ENCODE results near the gene ERAS. TPM values are rescaled to one million over a fixed set of nuclear protein-coding genes. Genes with fewer than 3 reads are reported as not detected.
"Not testable (repeated sequence)": the region's sequence is repeated elsewhere in the genome, so short reads cannot be mapped to it uniquely, and the experiment has no call there.

ERAS gene
- total RNA-seq, 2 donors from 2014 or later, result not detected

DNA sequence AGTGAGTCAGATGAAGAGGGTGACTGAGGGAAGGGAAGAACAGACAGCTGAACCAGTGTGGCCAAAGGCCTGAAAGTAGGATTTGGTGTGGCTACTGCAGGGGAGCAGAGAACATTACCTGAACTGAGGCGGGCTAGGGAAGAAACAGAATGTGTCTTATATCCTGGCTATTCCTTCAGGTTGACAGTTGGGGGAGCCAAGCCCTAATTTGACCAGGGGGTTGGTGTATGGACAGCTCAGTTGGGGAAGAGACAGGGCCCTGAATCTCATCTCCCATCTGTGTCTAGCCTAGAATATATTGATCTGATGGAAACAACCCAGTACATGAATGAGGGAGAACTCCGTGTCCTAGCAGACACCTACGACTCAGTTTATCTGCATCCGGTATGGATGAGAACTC lies 20.2 kb upstream of the ERAS start:
- Mint-ChIP-seq H3K27ac (peak overlapping the region in 1 of 2 donors; percentile 14), H3K4me1 (ENCODE audit: low read depth in 2 of 2) (peaks cover 9 to 15% of the 10 kb centered on the region in 2 donors), H3K4me3 (no peak overlapping the region), H3K36me3 (peaks cover 6% of the 10 kb centered on the region), H3K27me3 (peaks cover 0 to 8% of the 10 kb centered on the region in 2 donors), H3K9me3 (no peaks in the 10 kb centered on the region)
- ATAC-seq, result no peak
- no peak for DNase-seq (ENCODE audit: low spot score)

DNA sequence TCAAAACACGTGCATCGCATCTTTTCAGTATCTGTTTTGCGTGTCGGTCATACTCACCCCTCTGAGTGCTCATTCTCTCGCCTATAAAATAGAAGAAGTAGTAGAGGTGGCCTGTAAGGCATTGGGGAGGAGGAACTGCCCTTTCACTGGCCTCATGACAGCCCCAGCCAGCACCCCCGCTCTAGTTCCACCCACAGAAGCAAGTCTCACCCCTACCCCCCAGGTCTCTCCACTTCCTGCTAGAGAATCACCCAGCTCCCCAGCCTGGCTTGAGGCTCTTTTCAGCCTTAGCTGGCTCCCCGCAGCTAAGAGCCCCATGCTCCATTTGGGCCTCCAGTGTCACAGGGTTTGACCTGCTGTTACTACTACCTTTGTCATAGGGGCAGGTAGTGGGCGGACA lies 12.7 kb upstream of the ERAS start:
- H3K27ac Mint-ChIP-seq, result peak overlapping the region in 1 of 2 donors; percentile 54
- H3K9me3 Mint-ChIP-seq, result no peaks in the 10 kb centered on the region
- DNase-seq (ENCODE audit: low spot score), result no peak
- peaks cover 0 to 2% of the 10 kb centered on the region in 2 donors for H3K27me3 Mint-ChIP-seq
- no peak for ATAC-seq
- H3K4me1 Mint-ChIP-seq (ENCODE audit: low read depth in 2 of 2), result peaks cover 0 to under 1% of the 10 kb centered on the region in 2 donors
- H3K4me3 Mint-ChIP-seq, result no peak overlapping the region
- no peaks in the 10 kb centered on the region for H3K36me3 Mint-ChIP-seq

DNA sequence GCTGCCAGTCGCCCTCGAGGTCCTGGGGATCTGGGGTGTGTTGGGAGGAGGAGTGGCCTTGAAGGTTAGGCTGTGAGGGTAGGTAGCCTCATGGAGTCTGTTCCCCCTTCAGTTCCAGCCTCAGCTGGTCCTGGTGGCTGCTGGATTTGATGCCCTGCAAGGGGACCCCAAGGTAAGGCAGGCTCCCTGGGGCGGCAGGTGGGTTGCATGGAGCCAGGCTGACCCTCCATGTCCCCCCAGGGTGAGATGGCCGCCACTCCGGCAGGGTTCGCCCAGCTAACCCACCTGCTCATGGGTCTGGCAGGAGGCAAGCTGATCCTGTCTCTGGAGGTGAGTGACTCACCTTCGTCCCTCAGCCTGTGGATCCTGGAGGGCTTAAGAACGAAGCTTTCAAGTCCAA lies 11.6 kb upstream of the ERAS start:
- Mint-ChIP-seq H3K27me3 (peaks cover 0 to 2% of the 10 kb centered on the region in 2 donors), H3K27ac (no peak overlapping the region)
- ATAC-seq, result no peak

DNA sequence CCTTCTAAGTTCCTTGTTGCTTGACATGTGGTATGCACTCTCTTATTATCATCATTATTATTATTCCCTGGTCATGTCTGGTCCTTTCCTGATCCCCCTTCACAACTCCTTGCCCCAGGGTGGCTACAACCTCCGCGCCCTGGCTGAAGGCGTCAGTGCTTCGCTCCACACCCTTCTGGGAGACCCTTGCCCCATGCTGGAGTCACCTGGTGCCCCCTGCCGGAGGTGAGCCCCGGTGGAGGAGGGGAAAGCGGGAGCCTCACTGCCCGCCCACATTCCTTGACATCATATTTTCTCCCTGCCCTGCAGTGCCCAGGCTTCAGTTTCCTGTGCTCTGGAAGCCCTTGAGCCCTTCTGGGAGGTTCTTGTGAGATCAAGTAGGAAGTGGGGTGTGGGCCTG lies 11.0 kb upstream of the ERAS start:
- H3K9me3 Mint-ChIP-seq, result no peaks in the 10 kb centered on the region
- H3K4me1 Mint-ChIP-seq (ENCODE audit: low read depth in 2 of 2), result peaks cover 0 to 3% of the 10 kb centered on the region in 2 donors
- H3K27me3 Mint-ChIP-seq, result peaks cover 0 to 2% of the 10 kb centered on the region in 2 donors
- DNase-seq (ENCODE audit: low spot score) (peak; percentile 58), ATAC-seq (no peak)
- H3K27ac Mint-ChIP-seq, result no peak overlapping the region
- H3K36me3 Mint-ChIP-seq, result no peaks in the 10 kb centered on the region
- H3K4me3 Mint-ChIP-seq, result no peak overlapping the region

More for the DNA sequence above, 11.6 kb upstream of the ERAS start:
- H3K4me1 Mint-ChIP-seq (ENCODE audit: low read depth in 2 of 2), result peaks cover 0 to 3% of the 10 kb centered on the region in 2 donors
- DNase-seq (ENCODE audit: low spot score), result peak; percentile 44
- no peaks in the 10 kb centered on the region for H3K36me3 Mint-ChIP-seq
- H3K4me3 Mint-ChIP-seq, result no peak overlapping the region
- H3K9me3 Mint-ChIP-seq, result no peaks in the 10 kb centered on the region

DNA sequence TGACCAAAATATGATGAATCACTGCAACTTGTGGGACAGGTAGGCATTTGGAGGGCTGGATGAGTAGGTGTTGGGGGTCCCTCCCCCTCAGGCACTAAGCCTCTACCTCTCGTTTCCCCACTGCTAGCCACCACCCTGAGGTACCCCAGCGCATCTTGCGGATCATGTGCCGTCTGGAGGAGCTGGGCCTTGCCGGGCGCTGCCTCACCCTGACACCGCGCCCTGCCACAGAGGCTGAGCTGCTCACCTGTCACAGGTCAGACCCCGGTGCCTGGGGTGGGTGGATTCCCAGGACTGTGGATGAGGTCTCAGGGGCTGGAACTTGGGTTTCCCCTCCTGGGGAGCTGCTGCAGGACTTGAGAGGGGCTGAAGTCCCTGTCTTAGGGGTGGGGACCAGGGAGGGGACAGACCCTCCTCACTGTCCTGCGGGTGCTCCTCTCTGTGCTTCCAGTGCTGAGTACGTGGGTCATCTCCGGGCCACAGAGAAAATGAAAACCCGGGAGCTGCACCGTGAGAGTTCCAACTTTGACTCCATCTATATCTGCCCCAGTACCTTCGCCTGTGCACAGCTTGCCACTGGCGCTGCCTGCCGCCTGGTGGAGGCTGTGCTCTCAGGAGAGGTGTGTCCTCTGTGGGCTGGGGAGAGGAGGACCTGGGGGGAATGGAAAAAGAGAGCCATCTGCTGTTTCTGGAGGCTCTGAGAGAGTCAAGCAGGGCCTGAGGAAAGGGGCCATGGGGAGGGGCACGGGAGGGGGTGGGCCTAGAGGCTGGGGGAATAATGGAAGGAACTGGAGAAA lies 10.1 kb upstream of the ERAS start:
- Mint-ChIP-seq H3K4me3 (no peak overlapping the region), H3K4me1 (ENCODE audit: low read depth in 2 of 2) (peaks cover 0 to 3% of the 10 kb centered on the region in 2 donors), H3K27ac (no peak overlapping the region), H3K9me3 (no peaks in the 10 kb centered on the region), H3K27me3 (peaks cover 0 to 2% of the 10 kb centered on the region in 2 donors), H3K36me3 (no peaks in the 10 kb centered on the region)
- ATAC-seq (no peak), DNase-seq (ENCODE audit: low spot score) (peak; percentile 55)

DNA sequence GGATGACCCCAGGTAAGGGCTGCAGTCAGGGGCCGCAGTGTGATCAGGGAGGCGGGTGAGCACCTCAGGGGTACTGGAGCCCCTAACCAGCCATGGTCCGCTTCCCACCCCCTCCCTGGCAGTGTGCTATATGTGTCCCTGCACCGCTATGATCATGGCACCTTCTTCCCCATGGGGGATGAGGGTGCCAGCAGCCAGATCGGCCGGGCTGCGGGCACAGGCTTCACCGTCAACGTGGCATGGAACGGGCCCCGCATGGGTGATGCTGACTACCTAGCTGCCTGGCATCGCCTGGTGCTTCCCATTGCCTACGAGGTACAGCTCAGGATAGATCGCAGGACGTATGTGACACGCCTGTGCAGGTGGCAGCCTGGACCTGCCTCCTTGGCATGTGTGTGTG lies 8.2 kb upstream of the ERAS start:
- Mint-ChIP-seq H3K9me3 (no peaks in the 10 kb centered on the region), H3K36me3 (no peaks in the 10 kb centered on the region), H3K4me1 (ENCODE audit: low read depth in 2 of 2) (peaks cover 0 to 3% of the 10 kb centered on the region in 2 donors), H3K27ac (no peak overlapping the region), H3K27me3 (no peaks in the 10 kb centered on the region), H3K4me3 (no peak overlapping the region)
- ATAC-seq (no peak), DNase-seq (ENCODE audit: low spot score) (peak; percentile 49)

DNA sequence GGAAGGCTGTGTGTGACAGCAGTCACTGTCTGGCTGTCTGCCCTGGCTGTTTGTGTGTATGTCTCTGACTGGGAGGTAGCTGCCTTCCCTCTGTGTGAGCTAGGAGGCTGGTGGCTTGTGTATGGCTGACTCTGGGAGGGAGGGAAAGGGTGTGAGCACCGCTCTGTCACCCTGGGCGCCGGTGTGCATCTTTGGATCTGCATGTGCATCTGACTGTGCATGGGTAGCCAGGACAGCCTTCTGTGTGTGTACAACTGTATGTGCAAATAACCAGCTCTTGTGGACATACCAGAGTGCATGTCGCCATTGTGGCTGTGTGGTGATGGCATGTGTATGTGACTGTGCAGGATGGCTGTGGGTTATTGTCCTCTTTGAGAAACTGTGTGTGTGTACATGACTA lies 7.4 kb upstream of the ERAS start:
- H3K36me3 Mint-ChIP-seq, result no peaks in the 10 kb centered on the region
- no peak for ATAC-seq

DNA sequence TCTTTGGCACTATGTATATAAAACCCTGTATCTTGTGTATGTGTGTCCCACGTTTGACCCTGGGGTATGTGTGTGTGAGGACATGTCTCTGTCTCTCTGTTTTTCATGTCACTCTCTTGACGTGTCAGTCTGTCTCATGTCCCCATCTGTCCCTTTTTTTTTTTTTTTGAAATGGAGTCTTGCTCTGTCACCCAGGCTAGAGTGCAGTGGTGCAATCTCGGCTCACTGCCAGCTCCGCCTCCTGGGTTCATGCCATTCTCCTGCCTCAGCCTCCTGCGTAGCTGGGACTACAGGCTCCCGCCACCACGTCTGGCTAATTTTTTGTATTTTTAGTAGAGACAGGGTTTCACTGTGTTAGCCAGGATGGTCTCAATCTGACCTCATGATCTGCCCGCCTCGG lies 6.9 kb upstream of the ERAS start:
- not testable (repeated sequence) for H3K4me1 Mint-ChIP-seq (ENCODE audit: low read depth in 2 of 2); H3K27ac Mint-ChIP-seq; H3K4me3 Mint-ChIP-seq; H3K27me3 Mint-ChIP-seq; H3K9me3 Mint-ChIP-seq; H3K36me3 Mint-ChIP-seq; ATAC-seq
- peak; percentile 8 for DNase-seq (ENCODE audit: low spot score)

More for the DNA sequence above, 7.4 kb upstream of the ERAS start:
- Mint-ChIP-seq H3K27ac (no peak overlapping the region), H3K27me3 (no peaks in the 10 kb centered on the region), H3K9me3 (no peaks in the 10 kb centered on the region), H3K4me1 (ENCODE audit: low read depth in 2 of 2) (peaks cover 0 to 3% of the 10 kb centered on the region in 2 donors), H3K4me3 (no peak overlapping the region)
- peak; percentile 55 for DNase-seq (ENCODE audit: low spot score)

DNA sequence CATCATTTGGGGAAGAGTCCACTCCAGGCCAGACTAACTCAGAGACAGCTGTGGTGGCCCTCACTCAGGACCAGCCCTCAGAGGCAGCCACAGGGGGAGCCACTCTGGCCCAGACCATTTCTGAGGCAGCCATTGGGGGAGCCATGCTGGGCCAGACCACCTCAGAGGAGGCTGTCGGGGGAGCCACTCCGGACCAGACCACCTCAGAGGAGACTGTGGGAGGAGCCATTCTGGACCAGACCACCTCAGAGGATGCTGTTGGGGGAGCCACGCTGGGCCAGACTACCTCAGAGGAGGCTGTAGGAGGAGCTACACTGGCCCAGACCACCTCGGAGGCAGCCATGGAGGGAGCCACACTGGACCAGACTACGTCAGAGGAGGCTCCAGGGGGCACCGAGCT lies 3.3 kb upstream of the ERAS start:
- H3K27ac Mint-ChIP-seq, result no peak overlapping the region
- no peaks in the 10 kb centered on the region for H3K36me3 Mint-ChIP-seq
- H3K27me3 Mint-ChIP-seq, result peaks cover 0 to 7% of the 10 kb centered on the region in 2 donors
- no peaks in the 10 kb centered on the region for H3K9me3 Mint-ChIP-seq
- H3K4me3 Mint-ChIP-seq, result no peak overlapping the region
- DNase-seq (ENCODE audit: low spot score) (peak; percentile 56), ATAC-seq (no peak)
- peaks cover 0 to 10% of the 10 kb centered on the region in 2 donors for H3K4me1 Mint-ChIP-seq (ENCODE audit: low read depth in 2 of 2)

DNA sequence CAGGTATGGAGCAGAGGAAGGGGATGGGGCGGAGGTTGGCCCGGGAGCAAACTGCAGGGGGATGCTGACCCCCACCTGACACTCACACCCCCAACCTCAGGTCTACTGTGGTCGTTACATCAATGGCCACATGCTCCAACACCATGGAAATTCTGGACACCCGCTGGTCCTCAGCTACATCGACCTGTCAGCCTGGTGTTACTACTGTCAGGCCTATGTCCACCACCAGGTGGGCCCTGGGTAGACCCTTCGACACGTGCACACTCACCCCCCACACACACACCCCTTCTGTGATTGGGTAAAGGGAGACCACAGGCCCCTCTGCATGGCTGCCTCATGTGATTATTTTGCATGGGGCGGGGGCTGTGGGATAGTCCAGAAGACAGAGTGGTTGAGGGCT lies 2.2 kb upstream of the ERAS start:
- Mint-ChIP-seq H3K4me3 (no peak overlapping the region), H3K4me1 (ENCODE audit: low read depth in 2 of 2) (peaks cover 0 to 7% of the 10 kb centered on the region in 2 donors), H3K9me3 (no peaks in the 10 kb centered on the region), H3K27me3 (peaks cover 0 to 11% of the 10 kb centered on the region in 2 donors), H3K27ac (no peak overlapping the region), H3K36me3 (no peaks in the 10 kb centered on the region)
- DNase-seq (ENCODE audit: low spot score) (peak; percentile 40), ATAC-seq (no peak)

DNA sequence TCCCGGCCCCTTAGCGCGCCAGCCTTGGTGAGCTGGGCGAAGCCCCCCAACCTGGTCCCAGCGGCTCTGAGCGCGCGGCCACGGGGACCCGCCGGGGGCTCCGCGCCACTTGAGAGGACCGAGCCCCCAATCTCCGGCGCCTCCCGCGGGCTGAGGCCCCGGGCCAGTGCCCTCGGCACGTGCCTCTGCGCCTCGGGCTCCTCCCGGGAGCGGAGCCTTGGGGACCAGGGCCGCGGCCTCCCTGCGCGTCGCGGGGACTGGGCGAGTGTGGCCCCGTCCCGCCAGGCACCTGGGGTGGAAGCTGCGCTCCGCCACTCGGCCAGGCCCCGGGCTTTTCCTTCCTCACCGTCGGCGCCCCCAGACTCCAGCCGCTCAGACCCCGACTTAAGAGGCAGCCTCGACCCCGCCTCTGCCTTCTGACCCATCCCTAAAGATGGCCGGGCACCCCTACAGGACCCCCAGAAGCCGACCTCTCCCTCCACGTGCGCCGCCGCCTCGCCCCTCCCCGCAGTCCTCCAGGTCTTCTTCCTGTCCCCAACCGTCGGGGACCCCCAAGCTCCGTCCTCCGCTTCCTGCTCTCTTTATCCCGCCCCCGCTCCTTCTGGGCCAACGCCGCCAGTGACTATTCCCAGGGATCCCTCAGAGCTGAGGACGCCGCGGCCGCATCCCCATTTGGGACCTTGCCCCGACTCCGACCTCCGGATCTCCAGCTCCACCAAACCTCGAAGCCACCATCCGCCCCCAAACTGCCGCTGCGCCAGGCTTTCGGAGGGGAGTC lies 752 bp downstream of the ERAS start:
- H3K4me1 Mint-ChIP-seq (ENCODE audit: low read depth in 2 of 2), result peaks cover 0 to 7% of the 10 kb centered on the region in 2 donors
- H3K27ac Mint-ChIP-seq, result peak overlapping the region in 1 of 2 donors; percentile 66
- peaks cover 7 to 15% of the 10 kb centered on the region in 2 donors for H3K27me3 Mint-ChIP-seq
- H3K9me3 Mint-ChIP-seq, result no peaks in the 10 kb centered on the region
- peak overlapping the region; percentile 15 for H3K4me3 Mint-ChIP-seq
- peak; percentile 51 for DNase-seq (ENCODE audit: low spot score)
- no peak for ATAC-seq
- H3K36me3 Mint-ChIP-seq, result no peaks in the 10 kb centered on the region

DNA sequence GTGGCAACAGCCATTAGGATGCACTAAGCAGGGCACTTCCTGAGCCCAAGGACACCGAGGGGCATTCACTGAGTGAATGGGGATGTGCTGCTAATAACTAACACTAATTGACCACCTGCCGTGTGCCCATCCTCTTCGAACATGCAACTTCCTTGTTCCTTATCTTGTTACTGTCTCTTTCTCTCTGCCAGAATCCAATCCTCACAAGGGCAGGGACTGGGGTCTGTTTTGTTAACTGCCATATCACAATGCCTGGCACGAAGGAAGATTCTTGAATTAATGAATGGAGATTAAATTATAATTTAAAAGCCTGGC lies 1.3 kb downstream of the ERAS start:
- H3K4me3 Mint-ChIP-seq, result peak overlapping the region; percentile 15
- no peaks in the 10 kb centered on the region for H3K9me3 Mint-ChIP-seq
- ATAC-seq, result no peak
- H3K27me3 Mint-ChIP-seq, result peaks cover 10 to 18% of the 10 kb centered on the region in 2 donors
- H3K36me3 Mint-ChIP-seq, result no peaks in the 10 kb centered on the region
- peak overlapping the region in 1 of 2 donors; percentile 66 for H3K27ac Mint-ChIP-seq
- peaks cover 0 to 7% of the 10 kb centered on the region in 2 donors for H3K4me1 Mint-ChIP-seq (ENCODE audit: low read depth in 2 of 2)
- DNase-seq (ENCODE audit: low spot score), result no peak

DNA sequence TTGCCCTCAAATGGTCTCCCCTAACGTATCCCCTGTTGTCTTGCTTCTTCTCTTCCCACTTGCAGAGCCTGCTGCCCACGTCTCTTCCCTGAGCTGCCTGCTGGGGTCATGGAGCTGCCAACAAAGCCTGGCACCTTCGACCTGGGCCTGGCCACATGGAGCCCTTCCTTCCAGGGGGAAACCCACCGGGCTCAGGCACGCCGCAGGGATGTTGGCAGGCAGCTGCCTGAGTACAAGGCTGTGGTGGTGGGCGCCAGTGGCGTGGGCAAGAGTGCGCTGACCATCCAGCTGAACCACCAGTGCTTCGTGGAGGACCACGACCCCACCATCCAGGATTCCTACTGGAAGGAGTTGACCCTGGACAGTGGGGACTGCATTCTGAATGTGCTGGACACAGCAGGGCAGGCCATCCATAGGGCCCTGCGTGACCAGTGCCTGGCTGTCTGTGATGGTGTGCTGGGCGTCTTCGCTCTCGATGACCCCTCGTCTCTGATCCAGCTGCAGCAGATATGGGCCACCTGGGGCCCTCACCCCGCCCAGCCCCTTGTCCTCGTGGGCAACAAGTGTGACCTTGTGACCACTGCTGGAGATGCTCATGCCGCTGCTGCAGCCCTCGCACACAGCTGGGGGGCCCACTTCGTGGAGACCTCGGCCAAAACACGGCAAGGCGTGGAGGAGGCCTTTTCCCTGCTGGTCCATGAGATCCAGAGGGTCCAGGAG lies 2.9 kb downstream of the ERAS start:
- Mint-ChIP-seq H3K9me3 (no peaks in the 10 kb centered on the region), H3K4me3 (no peak overlapping the region), H3K36me3 (no peaks in the 10 kb centered on the region), H3K4me1 (ENCODE audit: low read depth in 2 of 2) (peaks cover under 1 to 7% of the 10 kb centered on the region in 2 donors), H3K27me3 (peaks cover 26 to 29% of the 10 kb centered on the region in 2 donors), H3K27ac (no peak overlapping the region)
- peak in 1 of 2 donors; percentile 33 for ATAC-seq
- peak; percentile 56 for DNase-seq (ENCODE audit: low spot score)
